ENCODE measurements around the gene NPAS3.

DNA sequence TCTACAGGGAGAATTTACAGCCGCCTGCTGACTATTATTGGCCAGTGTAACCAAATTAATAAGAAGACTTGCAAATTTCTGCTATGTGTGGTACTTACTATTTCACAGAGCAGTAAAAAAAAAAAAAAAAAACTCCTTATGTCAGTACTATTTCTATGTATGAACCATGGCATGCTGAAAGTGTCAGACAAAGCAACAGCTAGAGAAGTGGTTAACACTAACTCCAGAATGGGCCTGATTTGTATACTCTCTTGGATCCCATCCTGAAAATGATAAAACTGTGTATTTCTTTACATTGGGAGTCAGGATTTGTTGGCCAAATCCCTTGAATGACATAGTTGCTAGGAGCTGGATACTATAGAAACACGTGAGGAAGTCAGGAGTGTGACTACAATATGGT, 595.4 kb downstream of the NPAS3 start:
- TF ChIP-seq, protein P1, sequence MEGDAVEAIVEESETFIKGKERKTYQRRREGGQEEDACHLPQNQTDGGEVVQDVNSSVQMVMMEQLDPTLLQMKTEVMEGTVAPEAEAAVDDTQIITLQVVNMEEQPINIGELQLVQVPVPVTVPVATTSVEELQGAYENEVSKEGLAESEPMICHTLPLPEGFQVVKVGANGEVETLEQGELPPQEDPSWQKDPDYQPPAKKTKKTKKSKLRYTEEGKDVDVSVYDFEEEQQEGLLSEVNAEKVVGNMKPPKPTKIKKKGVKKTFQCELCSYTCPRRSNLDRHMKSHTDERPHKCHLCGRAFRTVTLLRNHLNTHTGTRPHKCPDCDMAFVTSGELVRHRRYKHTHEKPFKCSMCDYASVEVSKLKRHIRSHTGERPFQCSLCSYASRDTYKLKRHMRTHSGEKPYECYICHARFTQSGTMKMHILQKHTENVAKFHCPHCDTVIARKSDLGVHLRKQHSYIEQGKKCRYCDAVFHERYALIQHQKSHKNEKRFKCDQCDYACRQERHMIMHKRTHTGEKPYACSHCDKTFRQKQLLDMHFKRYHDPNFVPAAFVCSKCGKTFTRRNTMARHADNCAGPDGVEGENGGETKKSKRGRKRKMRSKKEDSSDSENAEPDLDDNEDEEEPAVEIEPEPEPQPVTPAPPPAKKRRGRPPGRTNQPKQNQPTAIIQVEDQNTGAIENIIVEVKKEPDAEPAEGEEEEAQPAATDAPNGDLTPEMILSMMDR (conservative IDR thresholded peaks at IDR 0.05; ENCODE audit: low read length): no peak
- no peak for TF ChIP-seq EZH2phosphoT487 (IDR thresholded peaks at IDR 0.05; ENCODE audit: borderline replicate concordance, low read depth, low read length)
